SK-N-SH (cell line): ENCODE measurements around the gene TTC6. TPM values are rescaled to one million over a fixed set of nuclear protein-coding genes. Genes with fewer than 3 reads are reported as not detected.

Source experiments
- CTCF ChIA-PET: fragments of 300-600, 350-600 bp; formaldehyde crosslinking; extraction: SDS; loops from one replicate; lab custom pipeline; 2021; lab: Yijun Ruan, JAX
- POLR2A ChIA-PET: fragments of 350-600 bp; sonication (Branson Sonifier 250); formaldehyde crosslinking; extraction: SDS; loops from one replicate; lab custom pipeline; 2020; ENCODE audit warnings: antibody characterized with exemption, inconsistent platforms; lab: Yijun Ruan, JAX
- DNase-seq: peaks from one replicate; pipeline ENCODE4 v3.0.0; 2012
- H2AFZ ChIP-seq: fragments of 200-600 bp; sonication (generic); 2 replicates; pipeline ENCODE4 v1.8.1; 2016; ENCODE audit warnings: antibody characterized with exemption, mild to moderate bottlenecking, low read depth
- H3F3A ChIP-seq: fragments of 200-600 bp; sonication (generic); replicated peaks from 2 replicates; pipeline ENCODE3; 2016; ENCODE audit warnings: antibody characterized with exemption, mild to moderate bottlenecking; ENCODE audit not compliant: insufficient read depth
- H3K27ac ChIP-seq, 2 experiments: fragments of 200-500 bp in 1 of 2; fragments of 200-600 bp in 1 of 2; sonication (Bioruptor generic) in 1 of 2; sonication (generic), shearing (Covaris generic) in 1 of 2; 2 replicates each; pipeline versions ENCODE4 v1.5.1 to v1.6.1; 2014 to 2016; ENCODE audit warnings: low read depth in 2 of 2, inconsistent platforms in 1 of 2, low read length in 1 of 2, mild to moderate bottlenecking in 1 of 2, mixed read lengths in 1 of 2
- H3K27me3 ChIP-seq: fragments of 200-600 bp; sonication (generic), shearing (Covaris generic); 2 replicates; pipeline ENCODE4 v1.6.1; 2016; ENCODE audit warnings: mixed run types; ENCODE audit not compliant: insufficient read depth
- H3K36me3 ChIP-seq, 2 experiments: fragments of 200-500 bp in 1 of 2; fragments of 200-600 bp in 1 of 2; sonication (Bioruptor generic) in 1 of 2; sonication (generic) in 1 of 2; replicated peaks in 1 of 2; 2 replicates each; pipeline versions ENCODE3 to v1.5.1; 2014 to 2016; ENCODE audit warnings: low read length in 1 of 2, mild to moderate bottlenecking in 1 of 2; ENCODE audit not compliant: insufficient read depth in 2 of 2, control insufficient read depth in 1 of 2
- H3K4me1 ChIP-seq, 2 experiments: fragments of 200-500 bp in 1 of 2; fragments of 200-600 bp in 1 of 2; sonication (Bioruptor generic) in 1 of 2; sonication (generic), shearing (Covaris generic) in 1 of 2; 2 replicates each; pipeline versions ENCODE4 v1.5.1 to v1.6.1; 2014 to 2016; ENCODE audit warnings: low read depth in 1 of 2, low read length in 1 of 2, mixed run types in 1 of 2; ENCODE audit not compliant: insufficient read depth in 2 of 2, control insufficient read depth in 1 of 2
- H3K4me2 ChIP-seq: fragments of 200-600 bp; sonication (generic), shearing (Covaris generic); 2 replicates; pipeline ENCODE4 v1.6.1; 2017; ENCODE audit warnings: mixed run types
- H3K4me3 ChIP-seq, 2 experiments: fragments of 200-500 bp in 1 of 2; fragments of 200-600 bp in 1 of 2; sonication (Bioruptor generic) in 1 of 2; sonication (generic), shearing (Covaris generic) in 1 of 2; 2 replicates each; pipeline versions ENCODE4 v1.5.1 to v1.8.1; 2014 to 2016; ENCODE audit warnings: low read depth in 2 of 2, inconsistent platforms in 1 of 2, low read length in 1 of 2, mild to moderate bottlenecking in 1 of 2, mixed read lengths in 1 of 2, moderate library complexity in 1 of 2
- H3K79me2 ChIP-seq: fragments of 200-600 bp; sonication (generic); 2 replicates; pipeline ENCODE4 v1.8.1; 2017; ENCODE audit warnings: mild to moderate bottlenecking; ENCODE audit not compliant: insufficient read depth
- H3K9ac ChIP-seq: fragments of 200-600 bp; sonication (generic); 2 replicates; pipeline ENCODE4 v1.6.1; 2017; ENCODE audit warnings: mixed run types
- H3K9me2 ChIP-seq: fragments of 200-600 bp; sonication (generic); 2 replicates; pipeline ENCODE4 v1.6.1; 2017; ENCODE audit warnings: mixed run types
- H3K9me3 ChIP-seq: fragments of 200-600 bp; sonication (generic); 2 replicates; pipeline ENCODE4 v1.6.1; 2017; ENCODE audit warnings: mixed run types, mild to moderate bottlenecking, moderate library complexity
- H4K20me1 ChIP-seq: fragments of 200-600 bp; sonication (generic); 2 replicates; pipeline ENCODE4 v1.6.1; 2017; ENCODE audit warnings: mild to moderate bottlenecking, mixed run types; ENCODE audit not compliant: insufficient read depth
- CHD2 ChIP-seq: fragments of 150-350 bp; IDR thresholded peaks from 2 replicates; pipeline ENCODE4 v1.6.1; 2018; ENCODE audit warnings: low read length; ENCODE audit not compliant: partially characterized antibody
- ELF1 ChIP-seq: IDR thresholded peaks from 2 replicates; pipeline ENCODE4 v1.4.0; 2012
- EZH2phosphoT487 ChIP-seq: fragments of 200-600 bp; sonication (generic); IDR thresholded peaks from 2 replicates; pipeline ENCODE4 v1.6.1; 2017; ENCODE audit warnings: low read depth, mixed run types, mild to moderate bottlenecking, antibody characterized with exemption, moderate library complexity, borderline replicate concordance
- FOSL2 ChIP-seq: IDR thresholded peaks from 2 replicates; pipeline ENCODE4 v1.4.0; 2012; ENCODE audit warnings: low read depth, mild to moderate bottlenecking, moderate library complexity, borderline replicate concordance
- POLR2AphosphoS5 ChIP-seq: IDR thresholded peaks from 2 replicates; pipeline ENCODE4 v1.6.1; 2012; ENCODE audit warnings: low read depth, low read length
- USF1 ChIP-seq: IDR thresholded peaks from 2 replicates; pipeline ENCODE4 v1.4.0; 2012; ENCODE audit warnings: low read depth, borderline replicate concordance
- WGBS: methylation state at CpG from one replicate; pipeline ENCODE4 v1.1.6; 2017; ENCODE audit warnings: low lambda C conversion rate; 5-methylcytosine and 5-hydroxymethylcytosine counted together
- polyA plus RNA-seq, 3 experiments: library from polyadenylated mRNA; depleted of rRNA; stranded (reverse); fragments of >200 nt; gene quantifications; 2 replicates each; pipeline ENCODE4 v1.2.3, GENCODE V29; 2012
- TF ChIP-seq, protein P1 (sequence below): IDR thresholded peaks from 2 replicates; pipeline ENCODE4 v1.4.0; 2012; ENCODE audit warnings: low read depth

TTC6 gene
- polyA plus RNA-seq, 1 of the 3 experiments (the other 2 are of a cell fraction) = not detected

DNA sequence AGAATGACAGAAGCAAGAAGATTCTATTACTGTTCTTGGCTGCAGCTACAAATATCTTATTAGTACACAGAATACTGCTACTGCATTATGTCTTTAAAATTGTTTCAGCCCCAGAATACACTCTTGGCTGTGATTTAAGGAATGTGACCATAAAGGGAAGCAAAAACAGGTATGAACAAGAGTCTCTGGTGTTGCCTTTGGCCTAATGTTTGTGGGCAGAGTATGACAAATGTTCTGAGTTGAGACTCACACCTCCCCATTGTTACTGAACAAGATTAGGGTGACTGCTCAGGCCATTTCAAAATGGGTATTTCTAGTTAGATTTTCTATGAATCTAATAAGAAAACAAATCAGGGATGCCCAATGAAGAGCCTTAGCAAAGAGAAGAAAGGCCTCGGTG lies 28.5 kb downstream of the TTC6 start:
- 0% methylated on average over 1 of the region's 1 CpG for WGBS
- no peak overlapping the region for H3K9ac ChIP-seq
- H3F3A ChIP-seq = no peaks in the 10 kb centered on the region
- DNase-seq = no peak
- no peaks in the 10 kb centered on the region for H3K27me3 ChIP-seq
- H3K79me2 ChIP-seq = no peaks in the 10 kb centered on the region
- H4K20me1 ChIP-seq = no peaks in the 10 kb centered on the region
- no peak overlapping the region for H2AFZ ChIP-seq
- no peaks in the 10 kb centered on the region for H3K9me2 ChIP-seq
- H3K4me1 ChIP-seq = no peaks in the 10 kb centered on the region
- TF ChIP-seq ELF1 (no peak), EZH2phosphoT487 (no peak)
- TF ChIP-seq, all 33 proteins: peak for 0
- no peak overlapping the region for H3K4me2 ChIP-seq
- ChIA-PET POLR2A (no interaction called here), CTCF (no interaction called here)
- H3K36me3 ChIP-seq = no peaks in the 10 kb centered on the region
- no peak overlapping the region for H3K4me3 ChIP-seq
- H3K27ac ChIP-seq = no peak overlapping the region
- no peaks in the 10 kb centered on the region for H3K9me3 ChIP-seq

DNA sequence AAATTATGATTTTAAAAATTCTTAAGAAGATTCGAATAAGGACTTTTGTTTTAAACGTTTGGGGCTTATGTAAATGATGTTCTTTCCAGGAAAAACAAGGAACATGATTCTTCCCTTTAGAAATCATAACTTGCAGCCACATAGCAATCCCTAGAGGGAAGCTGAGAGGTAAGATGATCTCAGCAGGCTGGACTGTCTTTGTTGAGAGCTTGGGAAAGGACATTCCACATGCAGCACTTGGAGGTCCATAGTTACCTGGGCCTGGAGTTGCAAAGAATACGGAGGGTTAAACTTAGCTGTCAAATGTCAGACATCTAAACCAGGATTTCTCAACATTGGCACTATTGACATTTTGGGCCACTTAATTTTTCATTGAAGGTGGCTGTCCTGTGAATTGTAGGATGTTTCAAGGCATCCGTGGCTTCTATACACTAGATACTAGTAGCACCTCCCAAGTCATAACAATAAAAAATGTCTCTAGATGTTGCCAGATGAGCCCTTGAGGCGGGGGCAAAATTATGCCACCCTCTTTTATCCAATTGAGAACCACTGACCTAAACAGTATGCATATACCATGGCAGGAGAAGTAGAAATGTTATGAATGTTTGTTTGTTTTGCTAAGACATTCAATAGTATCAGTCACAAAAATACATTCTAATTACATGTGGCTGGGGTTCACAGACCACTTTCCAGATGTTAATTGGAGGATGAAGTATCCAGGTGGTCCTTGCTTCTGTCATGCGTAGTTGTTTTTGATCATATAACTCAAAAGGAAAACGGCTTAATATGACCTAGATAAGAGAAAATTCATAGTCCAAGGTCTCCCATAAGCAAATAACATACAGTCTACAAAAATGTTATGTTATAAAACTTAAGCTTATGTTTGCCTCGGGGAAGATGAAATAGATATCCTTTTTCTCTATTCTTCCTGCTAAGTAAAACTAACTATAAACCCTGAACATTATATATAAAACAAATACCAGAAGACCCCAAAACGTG lies 30.5 kb downstream of the TTC6 start:
- Histone ChIP-seq H3K79me2 (no peaks in the 10 kb centered on the region), H3K9ac (no peak overlapping the region), H3K4me2 (no peak overlapping the region), H3K9me2 (no peaks in the 10 kb centered on the region), H3K4me1 (no peaks in the 10 kb centered on the region), H2AFZ (no peak overlapping the region), H3K4me3 (no peak overlapping the region), H3K36me3 (no peaks in the 10 kb centered on the region), H3K9me3 (no peaks in the 10 kb centered on the region), H3K27me3 (no peaks in the 10 kb centered on the region), H3K27ac (no peak overlapping the region), H3F3A (no peaks in the 10 kb centered on the region), H4K20me1 (no peaks in the 10 kb centered on the region)
- ChIA-PET CTCF (no interaction called here), POLR2A (no interaction called here)
- TF ChIP-seq CHD2 = no peak
- TF ChIP-seq, protein P1, sequence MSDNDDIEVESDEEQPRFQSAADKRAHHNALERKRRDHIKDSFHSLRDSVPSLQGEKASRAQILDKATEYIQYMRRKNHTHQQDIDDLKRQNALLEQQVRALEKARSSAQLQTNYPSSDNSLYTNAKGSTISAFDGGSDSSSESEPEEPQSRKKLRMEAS = no peak
- TF ChIP-seq FOSL2 = no peak
- TF ChIP-seq USF1 = no peak
- WGBS = 13% methylated on average over 8 of the region's 9 CpGs
- no peak for DNase-seq

DNA sequence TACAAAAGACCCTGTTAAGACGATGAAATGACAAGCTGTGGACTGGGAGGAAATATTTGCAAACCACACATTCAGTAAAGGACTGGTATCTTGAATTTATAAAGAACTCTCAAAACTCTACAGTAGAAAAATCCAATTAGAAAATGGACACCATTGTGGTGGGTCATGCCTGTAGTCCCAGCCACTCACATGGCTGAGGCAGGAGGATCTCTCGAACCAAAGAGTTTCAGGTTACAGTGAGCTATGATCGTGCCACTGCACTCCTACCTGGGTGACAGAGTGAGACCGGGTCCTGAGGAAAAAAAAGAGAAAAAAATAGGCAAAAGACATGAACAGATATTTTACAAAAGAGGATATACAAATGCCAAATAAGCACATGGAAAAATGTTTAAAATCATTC lies 41.9 kb downstream of the TTC6 start:
- Histone ChIP-seq H2AFZ (no peak overlapping the region), H3F3A (no peaks in the 10 kb centered on the region), H3K27me3 (no peaks in the 10 kb centered on the region), H3K27ac (no peak overlapping the region), H3K36me3 (no peaks in the 10 kb centered on the region), H3K4me1 (no peaks in the 10 kb centered on the region), H3K4me2 (no peak overlapping the region), H3K9ac (no peak overlapping the region), H3K9me2 (no peaks in the 10 kb centered on the region), H4K20me1 (no peaks in the 10 kb centered on the region), H3K4me3 (no peak overlapping the region), H3K79me2 (no peaks in the 10 kb centered on the region), H3K9me3 (no peaks in the 10 kb centered on the region)
- WGBS = 19% methylated on average over 4 of the region's 4 CpGs
- TF ChIP-seq POLR2AphosphoS5 = no peak
- CTCF ChIA-PET = no interaction called here
- POLR2A ChIA-PET = no interaction called here
- no peak for DNase-seq
